Natural killer cell treated with Interleukin-12 subunit alpha and Interleukin-12 subunit beta and Interleukin-15 and Interleukin-18, amount 100 ng/mL, for 72 hours (primary cell): Measurements from ENCODE around the gene COL27A1. TPM values are rescaled to one million over a fixed set of nuclear protein-coding genes. Genes with fewer than 3 reads are reported as not detected.

Source experiments
- ATAC-seq, 2 donors: fragments of 150-1000 bp; cut with Tn5 transposase in 1 of 2; sonication (Bioruptor Pico), chemical (Tn5 transposase) in 1 of 2; 2 replicates each; pipeline ENCODE4 v1.10.0; 2021
- DNase-seq: peaks from one replicate; pipeline ENCODE4 v3.0.0; 2022; ENCODE audit warnings: low spot score
- H3K27ac Mint-ChIP-seq, 2 donors: 1 replicate in 1 of 2; 2 replicates in 1 of 2; pipeline ENCODE4 v1.8.0; 2022; ENCODE audit warnings: mixed read lengths in 2 of 2, mild to moderate bottlenecking in 1 of 2, moderate library complexity in 1 of 2
- H3K27me3 Mint-ChIP-seq, 2 donors: 1 replicate in 1 of 2; 2 replicates in 1 of 2; pipeline ENCODE4 v1.8.0; 2022; ENCODE audit warnings: mixed read lengths in 2 of 2
- H3K36me3 Mint-ChIP-seq: one replicate; pipeline ENCODE4 v1.8.0; 2022; ENCODE audit warnings: mixed read lengths
- H3K4me1 Mint-ChIP-seq, 2 donors: 1 replicate in 1 of 2; 2 replicates in 1 of 2; pipeline ENCODE4 v1.8.0; 2022; ENCODE audit warnings: low read depth in 2 of 2, mixed read lengths in 2 of 2, mild to moderate bottlenecking in 1 of 2
- H3K4me3 Mint-ChIP-seq: one replicate; pipeline ENCODE4 v1.8.0; 2022; ENCODE audit warnings: mixed read lengths
- H3K9me3 Mint-ChIP-seq: 2 replicates; pipeline ENCODE4 v1.8.0; 2022; ENCODE audit warnings: mixed read lengths
- total RNA-seq, 2 donors: library from RNA; stranded (reverse); gene quantifications; one replicate each; pipeline ENCODE4 v1.2.3, GENCODE V29; 2022

COL27A1 gene
- total RNA-seq, 2 donors from 2014 or later: 1.5 to 1.6 TPM

GRCh38 chr9:114271556-114272510, 116.5 kb downstream of the COL27A1 start:
- Mint-ChIP-seq H3K27ac (no peak overlapping the region), H3K36me3 (no peaks in the 10 kb centered on the region), H3K4me1 (no peaks in the 10 kb centered on the region), H3K4me3 (no peak overlapping the region), H3K27me3 (peaks cover 6 to 12% of the 10 kb centered on the region in 2 donors), H3K9me3 (no peaks in the 10 kb centered on the region)
- peak; percentile 52 for DNase-seq
- ATAC-seq: peak in 1 of 2 donors; percentile 17

GRCh38 chr9:114272739-114273431, 117.5 kb downstream of the COL27A1 start:
- no peaks in the 10 kb centered on the region for H3K4me1 Mint-ChIP-seq
- H3K9me3 Mint-ChIP-seq: no peaks in the 10 kb centered on the region
- no peak overlapping the region for H3K4me3 Mint-ChIP-seq
- DNase-seq: no peak
- no peak overlapping the region for H3K27ac Mint-ChIP-seq
- ATAC-seq: no peak
- peaks cover 6 to 12% of the 10 kb centered on the region in 2 donors for H3K27me3 Mint-ChIP-seq
- no peaks in the 10 kb centered on the region for H3K36me3 Mint-ChIP-seq

GRCh38 chr9:114273461-114273881, 118.1 kb downstream of the COL27A1 start:
- Mint-ChIP-seq H3K36me3 (no peaks in the 10 kb centered on the region), H3K4me1 (no peaks in the 10 kb centered on the region), H3K27ac (no peak overlapping the region), H3K27me3 (peaks cover 6 to 12% of the 10 kb centered on the region in 2 donors), H3K9me3 (peaks cover 6% of the 10 kb centered on the region), H3K4me3 (no peak overlapping the region)
- peak in 1 of 2 donors; percentile 40 for ATAC-seq
- no peak for DNase-seq

- H3K36me3 Mint-ChIP-seq: no peaks in the 10 kb centered on the region
- H3K4me1 Mint-ChIP-seq: no peaks in the 10 kb centered on the region
- peaks cover 6% of the 10 kb centered on the region for H3K9me3 Mint-ChIP-seq
- peaks cover 6 to 11% of the 10 kb centered on the region in 2 donors for H3K27me3 Mint-ChIP-seq
- H3K4me3 Mint-ChIP-seq: no peak overlapping the region
- ATAC-seq (no peak), DNase-seq (no peak)
- no peak overlapping the region for H3K27ac Mint-ChIP-seq
These were observed 118.9 kb downstream of the COL27A1 start for GRCh38 chr9:114274217-114274616.

GRCh38 chr9:114275246-114276004, 120.1 kb downstream of the COL27A1 start:
- Mint-ChIP-seq H3K4me1 (no peaks in the 10 kb centered on the region), H3K27me3 (peaks cover 6 to 11% of the 10 kb centered on the region in 2 donors), H3K4me3 (no peak overlapping the region), H3K36me3 (no peaks in the 10 kb centered on the region), H3K9me3 (peaks cover 6% of the 10 kb centered on the region), H3K27ac (no peak overlapping the region)
- no peak for DNase-seq
- ATAC-seq: no peak

- Mint-ChIP-seq H3K9me3 (peaks cover 6% of the 10 kb centered on the region), H3K36me3 (no peaks in the 10 kb centered on the region), H3K27ac (no peak overlapping the region), H3K4me3 (no peak overlapping the region), H3K4me1 (no peaks in the 10 kb centered on the region), H3K27me3 (peaks cover 4 to 11% of the 10 kb centered on the region in 2 donors)
- ATAC-seq (no peak), DNase-seq (no peak)
These were observed 121.8 kb downstream of the COL27A1 start for GRCh38 chr9:114276908-114277821.

- Mint-ChIP-seq H3K27me3 (peaks cover 0 to 11% of the 10 kb centered on the region in 2 donors), H3K4me1 (peaks cover 0 to 5% of the 10 kb centered on the region in 2 donors), H3K36me3 (no peaks in the 10 kb centered on the region), H3K4me3 (no peak overlapping the region), H3K9me3 (peaks cover 6% of the 10 kb centered on the region), H3K27ac (no peak overlapping the region)
- no peak for ATAC-seq
- no peak for DNase-seq
These were observed 123.0 kb downstream of the COL27A1 start for GRCh38 chr9:114278356-114278755.

- ATAC-seq: no peak
- Mint-ChIP-seq H3K4me3 (no peak overlapping the region), H3K27me3 (peaks cover 0 to 8% of the 10 kb centered on the region in 2 donors), H3K9me3 (peaks cover 6% of the 10 kb centered on the region), H3K36me3 (no peaks in the 10 kb centered on the region), H3K4me1 (peaks cover 0 to 5% of the 10 kb centered on the region in 2 donors), H3K27ac (no peak overlapping the region)
- no peak for DNase-seq
These were observed 123.7 kb downstream of the COL27A1 start for GRCh38 chr9:114278881-114279570.

- no peaks in the 10 kb centered on the region for H3K36me3 Mint-ChIP-seq
- no peak for DNase-seq
- H3K9me3 Mint-ChIP-seq: peaks cover 6% of the 10 kb centered on the region
- peaks cover 0 to 7% of the 10 kb centered on the region in 2 donors for H3K27me3 Mint-ChIP-seq
- peaks cover 0 to 5% of the 10 kb centered on the region in 2 donors for H3K4me1 Mint-ChIP-seq
- no peak overlapping the region for H3K27ac Mint-ChIP-seq
- ATAC-seq: no peak
- H3K4me3 Mint-ChIP-seq: no peak overlapping the region
These were observed 124.4 kb downstream of the COL27A1 start for GRCh38 chr9:114279693-114280092.

- peaks cover 0 to 5% of the 10 kb centered on the region in 2 donors for H3K4me1 Mint-ChIP-seq
- H3K27ac Mint-ChIP-seq: no peak overlapping the region
- H3K27me3 Mint-ChIP-seq: peaks cover 0 to 5% of the 10 kb centered on the region in 2 donors
- DNase-seq: no peak
- H3K4me3 Mint-ChIP-seq: no peak overlapping the region
- H3K36me3 Mint-ChIP-seq: no peaks in the 10 kb centered on the region
- H3K9me3 Mint-ChIP-seq: peaks cover 6% of the 10 kb centered on the region
- ATAC-seq: no peak
These were observed 125.5 kb downstream of the COL27A1 start for GRCh38 chr9:114280636-114281472.

- H3K27me3 Mint-ChIP-seq: peaks cover 0 to 2% of the 10 kb centered on the region in 2 donors
- H3K4me3 Mint-ChIP-seq: no peak overlapping the region
- H3K4me1 Mint-ChIP-seq: peaks cover 0 to 5% of the 10 kb centered on the region in 2 donors
- peaks cover 6% of the 10 kb centered on the region for H3K9me3 Mint-ChIP-seq
- no peak for DNase-seq
- no peaks in the 10 kb centered on the region for H3K36me3 Mint-ChIP-seq
- ATAC-seq: no peak
- H3K27ac Mint-ChIP-seq: no peak overlapping the region
These were observed 126.3 kb downstream of the COL27A1 start for GRCh38 chr9:114281473-114282103.
